ENCODE measurements around the gene CAPNS2. TPM values are rescaled to one million over a fixed set of nuclear protein-coding genes. Genes with fewer than 3 reads are reported as not detected.
"Not testable (repeated sequence)": the region's sequence is repeated elsewhere in the genome, so short reads cannot be mapped to it uniquely, and the experiment has no call there.

Gene CAPNS2
- total RNA-seq, 4 donors from 2014 or later = 0.32 to 1.2 (median 0.46) TPM; not detected in 1

GRCh38 chr16:55613613-55614335 is 47.3 kb downstream of the CAPNS2 start:
- Histone ChIP-seq H3K4me3 (no peak overlapping the region), H3K9me3 (peaks cover 0 to 5% (median 0%) of the 10 kb centered on the region in 4 donors), H3K27ac (replicated peaks in 1 of 4) (no peak overlapping the region), H3K36me3 (no peaks in the 10 kb centered on the region), H3K27me3 (no peaks in the 10 kb centered on the region), H3K4me1 (no peaks in the 10 kb centered on the region)
- TF ChIP-seq CTCF (IDR thresholded peaks at IDR 0.05) (no peak), EP300 (IDR thresholded peaks at IDR 0.05) (no peak), POLR2AphosphoS5 (IDR thresholded peaks at IDR 0.05) (no peak), POLR2A (IDR thresholded peaks at IDR 0.05; ENCODE audit: low read depth) (no peak)
- WGBS = 72% methylated on average over 6 of the region's 6 CpGs
- intact Hi-C loops (cut with DNase I) = no loop called here
- no peak for DNase-seq (ENCODE audit: extremely low spot score)

- H3K9me3 ChIP-seq = no peaks in the 10 kb centered on the region
- no peak overlapping the region for H3K4me3 ChIP-seq
- intact Hi-C loops (cut with DNase I) = no loop called here
- H3K27ac ChIP-seq (replicated peaks in 1 of 4) = no peak overlapping the region
- H3K4me1 ChIP-seq = no peaks in the 10 kb centered on the region
- H3K27me3 ChIP-seq = no peaks in the 10 kb centered on the region
- TF ChIP-seq EP300 (IDR thresholded peaks at IDR 0.05) = no peak
- TF ChIP-seq CTCF (IDR thresholded peaks at IDR 0.05) = no peak
- H3K36me3 ChIP-seq = no peaks in the 10 kb centered on the region
- WGBS = 86% methylated on average over 3 of the region's 3 CpGs
- DNase-seq (ENCODE audit: extremely low spot score) = no peak
Observed at GRCh38 chr16:55615071-55615470, 48.6 kb downstream of the CAPNS2 start.

GRCh38 chr16:55615670-55616069 is 49.2 kb downstream of the CAPNS2 start:
- H3K4me3 ChIP-seq; H3K9me3 ChIP-seq; H3K4me1 ChIP-seq; H3K27ac ChIP-seq (replicated peaks in 1 of 4); H3K27me3 ChIP-seq; H3K36me3 ChIP-seq; intact Hi-C loops (cut with DNase I); DNase-seq (ENCODE audit: extremely low spot score): not testable (repeated sequence)
- WGBS = 89% methylated on average over 9 of the region's 11 CpGs

Other genes starting within 250 kb of the CAPNS2 start
- gene IRX6, start 242.5 kb upstream of the CAPNS2 start, total RNA-seq = 1 to 10 TPM in 1 of 4 donors, under 1 TPM in 2, not detected in 1; 0.11 to 1.6 (median 0.17) TPM
- 100 to 1,000 TPM; 211 to 368 (median 256) TPM for gene MMP2, start 87.5 kb upstream of the CAPNS2 start, total RNA-seq
- gene LPCAT2, start 57.6 kb upstream of the CAPNS2 start, total RNA-seq = 10 to 100 TPM in 3 of 4 donors, 1 to 10 TPM in 1; 9.6 to 12.9 (median 12.0) TPM
- gene SLC6A2, start 89.3 kb downstream of the CAPNS2 start, total RNA-seq = 1 to 10 TPM in 2 of 4 donors, under 1 TPM in 2; 0.19 to 2.1 (median 1.00) TPM

Data from esophagus muscularis mucosa (tissue), 4 donors.